Measurements from ENCODE around the gene ZG16.

DNA sequence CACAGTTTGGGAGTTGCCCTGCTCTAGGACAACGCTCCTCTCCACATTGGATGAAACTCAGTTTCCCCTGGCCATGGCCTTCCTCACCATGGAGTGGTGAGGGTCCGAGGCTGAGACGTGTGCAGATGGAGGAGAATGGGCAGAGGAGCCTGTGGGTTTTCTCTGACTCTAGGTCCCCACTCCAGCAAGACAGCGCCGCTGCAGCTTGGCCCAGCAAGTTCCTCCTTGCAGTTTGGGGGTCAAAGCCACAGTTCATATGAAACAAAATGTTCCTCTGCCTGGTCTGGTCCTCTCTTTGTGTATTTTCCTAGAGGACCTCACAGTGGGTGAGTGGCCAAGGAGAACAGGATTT lies 34.6 kb upstream of the ZG16 start:
- TF ChIP-seq CTCF (IDR thresholded peaks at IDR 0.05) (no peak), EP300 (IDR thresholded peaks at IDR 0.05) (no peak)
